Measurements from ENCODE around the gene C3orf22.

The C3orf22 gene

GRCh38 chr3:126571078-126571477, 12.3 kb upstream of the C3orf22 start:
- H3K4me1 ChIP-seq (ENCODE audit: insufficient read depth, low read length) = peaks cover 14% of the 10 kb centered on the region
- H3K27me3 ChIP-seq (ENCODE audit: insufficient read depth, low read length) = no peaks in the 10 kb centered on the region
- no peak overlapping the region for H3K4me3 ChIP-seq (ENCODE audit: low read length)
- H3K36me3 ChIP-seq (ENCODE audit: insufficient read depth, low read length) = no peaks in the 10 kb centered on the region
- H3K9me3 ChIP-seq (ENCODE audit: low read length) = no peaks in the 10 kb centered on the region
- H2AFZ ChIP-seq (ENCODE audit: low read depth, low read length) = no peak overlapping the region

GRCh38 chr3:126570103-126570541, 11.4 kb upstream of the C3orf22 start:
- Histone ChIP-seq H3K4me3 (ENCODE audit: low read length) (no peak overlapping the region), H2AFZ (ENCODE audit: low read depth, low read length) (no peak overlapping the region), H3K9me3 (ENCODE audit: low read length) (no peaks in the 10 kb centered on the region)

GRCh38 chr3:126569390-126569975, 10.8 kb upstream of the C3orf22 start:
- no peaks in the 10 kb centered on the region for H3K27me3 ChIP-seq (ENCODE audit: insufficient read depth, low read length)
- no peaks in the 10 kb centered on the region for H3K9me3 ChIP-seq (ENCODE audit: low read length)
- H2AFZ ChIP-seq (ENCODE audit: low read depth, low read length) = no peak overlapping the region
- no peak overlapping the region for H3K4me3 ChIP-seq (ENCODE audit: low read length)
- peaks cover 14% of the 10 kb centered on the region for H3K4me1 ChIP-seq (ENCODE audit: insufficient read depth, low read length)
- H3K36me3 ChIP-seq (ENCODE audit: insufficient read depth, low read length) = no peaks in the 10 kb centered on the region

More at GRCh38 chr3:126570103-126570541, 11.4 kb upstream of the C3orf22 start:
- H3K27me3 ChIP-seq (ENCODE audit: insufficient read depth, low read length) = no peaks in the 10 kb centered on the region
- H3K36me3 ChIP-seq (ENCODE audit: insufficient read depth, low read length) = no peaks in the 10 kb centered on the region
- H3K4me1 ChIP-seq (ENCODE audit: insufficient read depth, low read length) = peaks cover 14% of the 10 kb centered on the region

GRCh38 chr3:126568776-126569342, 10.1 kb upstream of the C3orf22 start:
- Histone ChIP-seq H3K4me3 (ENCODE audit: low read length) (no peak overlapping the region), H3K27me3 (ENCODE audit: insufficient read depth, low read length) (no peaks in the 10 kb centered on the region), H3K4me1 (ENCODE audit: insufficient read depth, low read length) (peaks cover 14% of the 10 kb centered on the region), H2AFZ (ENCODE audit: low read depth, low read length) (no peak overlapping the region), H3K9me3 (ENCODE audit: low read length) (peaks cover 2% of the 10 kb centered on the region), H3K36me3 (ENCODE audit: insufficient read depth, low read length) (no peaks in the 10 kb centered on the region)

GRCh38 chr3:126567696-126568438, 9.1 kb upstream of the C3orf22 start:
- Histone ChIP-seq H3K4me3 (ENCODE audit: low read length) (no peak overlapping the region), H3K27me3 (ENCODE audit: insufficient read depth, low read length) (no peaks in the 10 kb centered on the region), H3K9me3 (ENCODE audit: low read length) (peaks cover 3% of the 10 kb centered on the region), H3K36me3 (ENCODE audit: insufficient read depth, low read length) (no peaks in the 10 kb centered on the region), H3K4me1 (ENCODE audit: insufficient read depth, low read length) (peaks cover 14% of the 10 kb centered on the region), H2AFZ (ENCODE audit: low read depth, low read length) (no peak overlapping the region)

GRCh38 chr3:126562737-126563276, 4.1 kb upstream of the C3orf22 start:
- H3K36me3 ChIP-seq (ENCODE audit: insufficient read depth, low read length) = no peaks in the 10 kb centered on the region
- H3K4me3 ChIP-seq (ENCODE audit: low read length) = no peak overlapping the region
- no peak overlapping the region for H2AFZ ChIP-seq (ENCODE audit: low read depth, low read length)
- peaks cover 6% of the 10 kb centered on the region for H3K9me3 ChIP-seq (ENCODE audit: low read length)
- no peaks in the 10 kb centered on the region for H3K27me3 ChIP-seq (ENCODE audit: insufficient read depth, low read length)
- H3K4me1 ChIP-seq (ENCODE audit: insufficient read depth, low read length) = no peaks in the 10 kb centered on the region

GRCh38 chr3:126557761-126558160, 971 bp downstream of the C3orf22 start:
- no peak overlapping the region for H2AFZ ChIP-seq (ENCODE audit: low read depth, low read length)
- no peak overlapping the region for H3K4me3 ChIP-seq (ENCODE audit: low read length)
- peaks cover 2% of the 10 kb centered on the region for H3K9me3 ChIP-seq (ENCODE audit: low read length)
- H3K36me3 ChIP-seq (ENCODE audit: insufficient read depth, low read length) = no peaks in the 10 kb centered on the region
- no peaks in the 10 kb centered on the region for H3K27me3 ChIP-seq (ENCODE audit: insufficient read depth, low read length)
- H3K4me1 ChIP-seq (ENCODE audit: insufficient read depth, low read length) = no peaks in the 10 kb centered on the region

- Histone ChIP-seq H3K4me1 (ENCODE audit: insufficient read depth, low read length) (no peaks in the 10 kb centered on the region), H2AFZ (ENCODE audit: low read depth, low read length) (no peak overlapping the region), H3K27me3 (ENCODE audit: insufficient read depth, low read length) (no peaks in the 10 kb centered on the region), H3K36me3 (ENCODE audit: insufficient read depth, low read length) (no peaks in the 10 kb centered on the region), H3K4me3 (ENCODE audit: low read length) (no peak overlapping the region), H3K9me3 (ENCODE audit: low read length) (no peaks in the 10 kb centered on the region)
These were observed 1.4 kb downstream of the C3orf22 start for GRCh38 chr3:126557415-126557745.

- H3K9me3 ChIP-seq (ENCODE audit: low read length) = no peaks in the 10 kb centered on the region
- H3K27me3 ChIP-seq (ENCODE audit: insufficient read depth, low read length) = no peaks in the 10 kb centered on the region
- no peaks in the 10 kb centered on the region for H3K36me3 ChIP-seq (ENCODE audit: insufficient read depth, low read length)
- H3K4me1 ChIP-seq (ENCODE audit: insufficient read depth, low read length) = no peaks in the 10 kb centered on the region
- no peak overlapping the region for H3K4me3 ChIP-seq (ENCODE audit: low read length)
- H2AFZ ChIP-seq (ENCODE audit: low read depth, low read length) = no peak overlapping the region
These were observed 1.9 kb downstream of the C3orf22 start for GRCh38 chr3:126556637-126557414.

- Histone ChIP-seq H3K9me3 (ENCODE audit: low read length) (no peaks in the 10 kb centered on the region), H2AFZ (ENCODE audit: low read depth, low read length) (no peak overlapping the region), H3K4me3 (ENCODE audit: low read length) (no peak overlapping the region), H3K36me3 (ENCODE audit: insufficient read depth, low read length) (no peaks in the 10 kb centered on the region), H3K27me3 (ENCODE audit: insufficient read depth, low read length) (no peaks in the 10 kb centered on the region), H3K4me1 (ENCODE audit: insufficient read depth, low read length) (no peaks in the 10 kb centered on the region)
These were observed 2.7 kb downstream of the C3orf22 start for GRCh38 chr3:126555795-126556636.

- H3K36me3 ChIP-seq (ENCODE audit: insufficient read depth, low read length) = no peaks in the 10 kb centered on the region
- H3K9me3 ChIP-seq (ENCODE audit: low read length) = no peaks in the 10 kb centered on the region
- no peaks in the 10 kb centered on the region for H3K4me1 ChIP-seq (ENCODE audit: insufficient read depth, low read length)
- H2AFZ ChIP-seq (ENCODE audit: low read depth, low read length) = no peak overlapping the region
- H3K4me3 ChIP-seq (ENCODE audit: low read length) = no peak overlapping the region
- H3K27me3 ChIP-seq (ENCODE audit: insufficient read depth, low read length) = no peaks in the 10 kb centered on the region
These were observed 3.9 kb downstream of the C3orf22 start for GRCh38 chr3:126554560-126555525.

Measured in neuron (in vitro differentiated cells).